GM20000 (cell line): Measurements from ENCODE around the gene TM9SF3.
A peak's percentile ranks its signal among the peaks of the same experiment; 100 is the strongest.

Source experiments
- DNase-seq: peaks from one replicate; pipeline ENCODE4 v3.0.0; 2012; ENCODE audit warnings: low spot score
- CTCF ChIP-seq: IDR thresholded peaks from 2 replicates; pipeline ENCODE4 v1.5.1; 2012; ENCODE audit warnings: mild to moderate bottlenecking, control low read depth; ENCODE audit errors: extremely low read depth, missing control alignments

TM9SF3 gene

GRCh38 chr10:96496281-96496925, 90.4 kb downstream of the TM9SF3 start:
- no peak for TF ChIP-seq CTCF
- DNase-seq = no peak

GRCh38 chr10:96495544-96495943, 91.3 kb downstream of the TM9SF3 start:
- no peak for TF ChIP-seq CTCF
- DNase-seq = no peak

GRCh38 chr10:96494694-96495093, 92.1 kb downstream of the TM9SF3 start:
- no peak for TF ChIP-seq CTCF
- DNase-seq = no peak

GRCh38 chr10:96493871-96494525, 92.8 kb downstream of the TM9SF3 start:
- no peak for TF ChIP-seq CTCF
- no peak for DNase-seq

GRCh38 chr10:96493254-96493653, 93.6 kb downstream of the TM9SF3 start:
- no peak for DNase-seq
- TF ChIP-seq CTCF = no peak

GRCh38 chr10:96491303-96491702, 95.5 kb downstream of the TM9SF3 start:
- TF ChIP-seq CTCF = peak; percentile 7

GRCh38 chr10:96488161-96488935, 98.5 kb downstream of the TM9SF3 start:
- DNase-seq = no peak
- no peak for TF ChIP-seq CTCF

More at GRCh38 chr10:96491303-96491702, 95.5 kb downstream of the TM9SF3 start:
- DNase-seq = no peak
